Measurements from ENCODE around the gene SOX8. TPM values are rescaled to one million over a fixed set of nuclear protein-coding genes. Genes with fewer than 3 reads are reported as not detected.

SOX8 gene
- total and polyA plus RNA-seq, 4 donors = 0.33 to 4.0 (median 0.39) TPM

DNA sequence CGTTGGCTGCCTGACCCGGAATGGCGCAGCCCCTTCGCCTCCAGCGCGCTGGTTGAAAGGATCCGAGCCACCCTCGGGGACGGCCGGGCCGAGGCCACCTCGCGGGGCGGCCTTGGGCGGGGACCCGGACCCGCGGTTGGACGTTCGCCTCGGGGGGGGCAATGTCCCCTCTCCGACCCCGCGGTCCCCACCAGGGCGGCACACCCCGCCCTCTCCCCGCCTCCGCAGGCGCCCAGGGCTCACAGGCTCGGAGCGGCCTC lies 1.0 kb upstream of the SOX8 start:
- TF ChIP-seq, protein P1, sequence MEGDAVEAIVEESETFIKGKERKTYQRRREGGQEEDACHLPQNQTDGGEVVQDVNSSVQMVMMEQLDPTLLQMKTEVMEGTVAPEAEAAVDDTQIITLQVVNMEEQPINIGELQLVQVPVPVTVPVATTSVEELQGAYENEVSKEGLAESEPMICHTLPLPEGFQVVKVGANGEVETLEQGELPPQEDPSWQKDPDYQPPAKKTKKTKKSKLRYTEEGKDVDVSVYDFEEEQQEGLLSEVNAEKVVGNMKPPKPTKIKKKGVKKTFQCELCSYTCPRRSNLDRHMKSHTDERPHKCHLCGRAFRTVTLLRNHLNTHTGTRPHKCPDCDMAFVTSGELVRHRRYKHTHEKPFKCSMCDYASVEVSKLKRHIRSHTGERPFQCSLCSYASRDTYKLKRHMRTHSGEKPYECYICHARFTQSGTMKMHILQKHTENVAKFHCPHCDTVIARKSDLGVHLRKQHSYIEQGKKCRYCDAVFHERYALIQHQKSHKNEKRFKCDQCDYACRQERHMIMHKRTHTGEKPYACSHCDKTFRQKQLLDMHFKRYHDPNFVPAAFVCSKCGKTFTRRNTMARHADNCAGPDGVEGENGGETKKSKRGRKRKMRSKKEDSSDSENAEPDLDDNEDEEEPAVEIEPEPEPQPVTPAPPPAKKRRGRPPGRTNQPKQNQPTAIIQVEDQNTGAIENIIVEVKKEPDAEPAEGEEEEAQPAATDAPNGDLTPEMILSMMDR (IDR thresholded peaks at IDR 0.05; ENCODE audit: control extremely low read depth, extremely low read depth) = no peak
- Histone ChIP-seq H3K4me3 (peak overlapping the region; percentile 24), H3K9me3 (ENCODE audit: control insufficient read depth in 4 of 4, insufficient read depth in 3 of 4, low read length in 3 of 4) (no peaks in the 10 kb centered on the region), H3K4me1 (ENCODE audit: control insufficient read depth in 5 of 5, insufficient read depth in 5 of 5, low read length in 5 of 5) (peaks cover 0 to 27% (median 3%) of the 10 kb centered on the region in 5 donors), H3K36me3 (ENCODE audit: control insufficient read depth in 4 of 4, insufficient read depth in 4 of 4, low read length in 4 of 4) (no peaks in the 10 kb centered on the region), H3K27ac (ENCODE audit: low read depth in 1 of 2, low read length in 1 of 2) (no peak overlapping the region), H3K27me3 (ENCODE audit: control insufficient read depth in 3 of 3, insufficient read depth in 3 of 3, low read length in 2 of 3) (peaks cover 0 to 12% (median 5%) of the 10 kb centered on the region in 3 donors), H3K9ac (ENCODE audit: insufficient read depth in 1 of 2, low read length in 2 of 2) (no peak overlapping the region)
- WGBS, 2 donors = 0 to 2% methylated on average over 7 to 31 of the region's 31 CpGs
- ATAC-seq (ENCODE audit: insufficient read depth, low FRiP score) (no peak), DNase-seq (no peak)

DNA sequence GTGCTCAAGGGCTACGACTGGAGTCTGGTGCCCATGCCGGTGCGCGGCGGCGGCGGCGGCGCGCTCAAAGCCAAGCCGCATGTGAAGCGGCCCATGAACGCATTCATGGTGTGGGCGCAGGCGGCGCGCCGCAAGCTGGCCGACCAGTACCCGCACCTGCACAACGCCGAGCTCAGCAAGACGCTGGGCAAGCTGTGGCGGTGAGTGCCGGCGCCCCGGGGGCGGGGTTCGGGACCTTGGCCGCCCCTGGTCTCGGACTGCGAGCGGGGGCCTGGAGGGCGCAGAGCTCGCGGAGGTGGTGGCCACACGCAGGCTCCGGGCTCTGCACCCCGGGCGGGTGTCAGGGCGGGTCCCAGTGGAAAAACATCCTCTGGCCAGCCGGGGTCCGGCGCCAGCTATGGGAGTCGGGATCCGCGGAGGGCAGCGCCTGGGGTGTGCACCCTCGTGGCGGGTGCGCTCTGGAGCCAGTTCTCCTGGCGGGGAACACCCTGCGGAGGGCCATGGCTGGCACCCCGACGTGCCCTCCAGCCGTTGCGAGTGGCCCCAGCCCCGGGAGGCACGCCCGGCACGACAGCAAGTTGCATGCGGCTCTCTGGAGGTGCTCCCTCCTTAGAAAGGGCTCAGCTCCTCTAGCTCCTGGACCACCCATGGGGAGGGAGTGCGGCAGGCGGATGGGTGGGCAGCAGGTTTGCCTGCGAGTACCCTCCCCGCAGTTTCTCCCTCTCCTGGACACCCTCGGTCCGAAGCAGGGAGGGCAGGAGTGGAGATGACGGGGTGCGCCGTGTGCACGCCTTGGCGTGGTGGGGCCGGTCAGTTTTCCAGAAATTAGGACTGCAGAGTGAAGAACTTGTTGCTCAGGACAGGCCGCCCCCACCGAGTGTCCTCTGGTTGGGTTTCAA lies 824 bp downstream of the SOX8 start:
- no peak for ATAC-seq (ENCODE audit: insufficient read depth, low FRiP score)
- Histone ChIP-seq H3K36me3 (ENCODE audit: control insufficient read depth in 4 of 4, insufficient read depth in 4 of 4, low read length in 4 of 4) (no peaks in the 10 kb centered on the region), H3K9ac (ENCODE audit: insufficient read depth in 1 of 2, low read length in 2 of 2) (no peak overlapping the region), H3K27me3 (ENCODE audit: control insufficient read depth in 3 of 3, insufficient read depth in 3 of 3, low read length in 2 of 3) (peaks cover 0 to 12% (median 5%) of the 10 kb centered on the region in 3 donors), H3K4me1 (ENCODE audit: control insufficient read depth in 5 of 5, insufficient read depth in 5 of 5, low read length in 5 of 5) (peaks cover 0 to 17% (median 3%) of the 10 kb centered on the region in 5 donors), H3K4me3 (peak overlapping the region; percentile 4), H3K9me3 (ENCODE audit: control insufficient read depth in 4 of 4, insufficient read depth in 3 of 4, low read length in 3 of 4) (no peaks in the 10 kb centered on the region), H3K27ac (ENCODE audit: low read depth in 1 of 2, low read length in 1 of 2) (no peak overlapping the region)
- 13 to 21% methylated on average over 65 to 76 of the region's 76 CpGs for WGBS, 2 donors
- TF ChIP-seq, protein P1 (IDR thresholded peaks at IDR 0.05; ENCODE audit: control extremely low read depth, extremely low read depth) = no peak
- DNase-seq = peak in 1 of 3 donors; percentile 39

DNA sequence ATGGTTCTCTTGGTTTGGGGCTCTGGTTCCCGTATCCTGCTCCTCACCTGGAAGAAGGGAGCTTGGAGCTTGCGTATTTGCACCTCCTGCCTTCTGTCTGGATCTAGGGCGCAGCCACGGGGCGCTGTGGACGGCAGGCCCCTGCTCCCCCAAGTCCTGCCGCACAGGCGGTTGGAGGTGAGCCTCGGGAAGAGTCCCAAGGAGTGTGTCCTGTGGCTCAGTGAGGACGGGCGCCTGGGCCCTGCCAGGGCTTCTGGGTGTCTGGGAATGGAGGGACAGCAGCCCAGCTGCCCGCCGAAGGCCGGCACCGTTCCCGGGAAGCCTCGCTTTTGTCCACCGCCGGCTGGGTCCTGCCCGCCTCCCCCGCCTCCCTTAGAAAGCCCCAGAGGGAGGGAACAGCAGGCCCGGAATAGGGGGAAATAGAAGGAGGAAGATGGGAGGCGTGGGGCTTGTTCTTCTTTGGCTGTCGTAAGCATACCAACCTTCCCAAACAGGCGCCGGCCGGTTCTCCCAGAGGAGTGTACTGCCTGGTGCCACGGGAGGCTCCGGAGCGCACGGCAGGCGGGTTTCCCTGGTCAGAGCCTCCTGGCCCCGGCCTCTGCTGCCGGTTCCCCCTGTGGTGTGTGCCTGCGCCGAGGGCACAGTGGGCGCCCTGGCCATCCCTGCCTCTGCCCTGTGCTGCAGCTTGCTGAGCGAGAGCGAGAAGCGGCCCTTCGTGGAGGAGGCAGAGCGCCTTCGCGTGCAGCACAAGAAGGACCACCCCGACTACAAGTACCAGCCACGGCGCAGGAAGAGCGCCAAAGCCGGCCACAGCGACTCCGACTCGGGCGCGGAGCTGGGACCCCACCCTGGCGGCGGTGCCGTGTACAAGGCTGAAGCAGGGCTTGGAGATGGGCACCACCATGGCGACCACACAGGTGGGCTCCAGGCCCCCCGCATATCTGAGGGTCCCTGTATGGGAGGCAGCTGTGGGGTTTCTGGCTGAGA lies 1.8 kb downstream of the SOX8 start:
- DNase-seq (peak; percentile 35 to 46 (median 37)), ATAC-seq (ENCODE audit: insufficient read depth, low FRiP score) (no peak)
- Histone ChIP-seq H3K4me3 (no peak overlapping the region), H3K4me1 (ENCODE audit: control insufficient read depth in 5 of 5, insufficient read depth in 5 of 5, low read length in 5 of 5) (peaks cover 0 to 21% (median 3%) of the 10 kb centered on the region in 5 donors), H3K9ac (ENCODE audit: insufficient read depth in 1 of 2, low read length in 2 of 2) (no peak overlapping the region), H3K27ac (ENCODE audit: low read depth in 1 of 2, low read length in 1 of 2) (no peak overlapping the region), H3K27me3 (ENCODE audit: control insufficient read depth in 3 of 3, insufficient read depth in 3 of 3, low read length in 2 of 3) (peaks cover 0 to 9% (median 5%) of the 10 kb centered on the region in 3 donors), H3K9me3 (ENCODE audit: control insufficient read depth in 4 of 4, insufficient read depth in 3 of 4, low read length in 3 of 4) (no peaks in the 10 kb centered on the region), H3K36me3 (ENCODE audit: control insufficient read depth in 4 of 4, insufficient read depth in 4 of 4, low read length in 4 of 4) (no peaks in the 10 kb centered on the region)
- WGBS, 2 donors = 65 to 75% methylated on average over 59 of the region's 59 CpGs
- TF ChIP-seq, protein P1 (IDR thresholded peaks at IDR 0.05; ENCODE audit: control extremely low read depth, extremely low read depth) = no peak
